ENCODE measurements around the gene RNF224.
"Not testable (repeated sequence)": the region's sequence is repeated elsewhere in the genome, so short reads cannot be mapped to it uniquely, and the experiment has no call there.

Gene RNF224

GRCh38 chr9:137240841-137241489 is 13.7 kb downstream of the RNF224 start, which contains the start of gene TUBB4B:
TSS of gene TUBB4B (plus strand) at chr9:137241287. CDS start at chr9:137241361, 74 bp downstream.
- peak; percentile 99 for DNase-seq (ENCODE audit: low spot score)

- peak; percentile 67 for DNase-seq (ENCODE audit: low spot score)
These were observed 14.4 kb downstream of the RNF224 start for GRCh38 chr9:137241490-137242268.

GRCh38 chr9:137242269-137243203 is 15.2 kb downstream of the RNF224 start:
- no peak for DNase-seq (ENCODE audit: low spot score)

- DNase-seq (ENCODE audit: low spot score) = not testable (repeated sequence)
These were observed 15.9 kb downstream of the RNF224 start for GRCh38 chr9:137243266-137243625.

GRCh38 chr9:137243626-137244485 is 16.6 kb downstream of the RNF224 start:
- no peak for DNase-seq (ENCODE audit: low spot score)

- no peak for DNase-seq (ENCODE audit: low spot score)
These were observed 17.5 kb downstream of the RNF224 start for GRCh38 chr9:137244486-137245449.

- DNase-seq (ENCODE audit: low spot score) = no peak
These were observed 18.4 kb downstream of the RNF224 start for GRCh38 chr9:137245450-137246421.

GRCh38 chr9:137247135-137247915 is 20.0 kb downstream of the RNF224 start:
- no peak for DNase-seq (ENCODE audit: low spot score)

- DNase-seq (ENCODE audit: low spot score) = no peak
These were observed 20.5 kb downstream of the RNF224 start for GRCh38 chr9:137247916-137248175.

GRCh38 chr9:137250329-137251193 is 23.3 kb downstream of the RNF224 start:
- DNase-seq (ENCODE audit: low spot score) = no peak

GRCh38 chr9:137251194-137251461 is 23.8 kb downstream of the RNF224 start, which contains the start of gene STPG3:
TSS of gene STPG3 (plus strand) at chr9:137251286. CDS start at chr9:137251287, 1 bp downstream.
- DNase-seq (ENCODE audit: low spot score) = no peak

GRCh38 chr9:137251490-137252268 is 24.4 kb downstream of the RNF224 start:
- no peak for DNase-seq (ENCODE audit: low spot score)

- DNase-seq (ENCODE audit: low spot score) = no peak
These were observed 25.5 kb downstream of the RNF224 start for GRCh38 chr9:137252555-137253506.

GRCh38 chr9:137253717-137254623 is 26.7 kb downstream of the RNF224 start:
- no peak for DNase-seq (ENCODE audit: low spot score)

Measured in LoVo (cell line).